OCI-LY1 (cell line): ENCODE results near the gene H1-8.

Experiments
- H2AFZ ChIP-seq: fragments of 200-600 bp; sonication (generic), shearing (Covaris generic); 2 replicates; pipeline ENCODE4 v1.6.0; 2014; ENCODE audit warnings: antibody characterized with exemption, mild to moderate bottlenecking, low read length
- H3F3A ChIP-seq: fragments of 200-600 bp; sonication (generic), shearing (Covaris generic); 2 replicates; pipeline ENCODE4 v1.6.0; 2014; ENCODE audit warnings: mild to moderate bottlenecking, antibody characterized with exemption, low read length, moderate library complexity; ENCODE audit not compliant: insufficient read depth
- H3K27ac ChIP-seq: fragments of 200-600 bp; sonication (generic); 2 replicates; pipeline ENCODE4 v1.5.1; 2014; ENCODE audit warnings: low read length, mixed run types, mild to moderate bottlenecking, low read depth; ENCODE audit not compliant: poor library complexity, severe bottlenecking
- H3K27me3 ChIP-seq: fragments of 200-600 bp; sonication (generic); 2 replicates; pipeline ENCODE4 v1.6.0; 2014; ENCODE audit warnings: antibody characterized with exemption, mild to moderate bottlenecking, low read length, moderate library complexity; ENCODE audit not compliant: insufficient read depth
- H3K36me3 ChIP-seq: fragments of 200-600 bp; sonication (generic); 2 replicates; pipeline ENCODE4 v1.6.1; 2014; ENCODE audit warnings: mild to moderate bottlenecking, antibody characterized with exemption, low read length, moderate library complexity, mixed read lengths; ENCODE audit not compliant: insufficient read depth
- H3K4me1 ChIP-seq: fragments of 200-600 bp; sonication (generic); 2 replicates; pipeline ENCODE4 v1.5.1; 2014; ENCODE audit warnings: mild to moderate bottlenecking, low read length, moderate library complexity; ENCODE audit not compliant: insufficient read depth, severe bottlenecking
- H3K4me2 ChIP-seq: fragments of 200-600 bp; sonication (generic), shearing (Covaris generic); 2 replicates; pipeline ENCODE4 v1.6.1; 2014; ENCODE audit warnings: low read length
- H3K4me3 ChIP-seq: fragments of 200-600 bp; sonication (generic); 2 replicates; pipeline ENCODE4 v1.5.1; 2014; ENCODE audit warnings: low read length, low read depth, mild to moderate bottlenecking, mixed read lengths; ENCODE audit not compliant: poor library complexity, severe bottlenecking
- H3K79me2 ChIP-seq: fragments of 200-600 bp; shearing (Covaris generic); 2 replicates; pipeline ENCODE4 v1.6.1; 2016; ENCODE audit warnings: mixed run types, low read length, mixed read lengths; ENCODE audit not compliant: insufficient read depth
- H3K9ac ChIP-seq: fragments of 200-600 bp; sonication (generic), shearing (Covaris generic); 2 replicates; pipeline ENCODE4 v1.6.1; 2014; ENCODE audit warnings: mild to moderate bottlenecking, low read length, mixed read lengths
- H3K9me2 ChIP-seq: fragments of 200-600 bp; sonication (generic), shearing (Covaris generic); 2 replicates; pipeline ENCODE4 v1.6.1; 2014; ENCODE audit warnings: low read depth, mild to moderate bottlenecking, low read length, mixed read lengths
- H3K9me3 ChIP-seq: fragments of 200-600 bp; shearing (Covaris generic); 2 replicates; pipeline ENCODE4 v1.6.1; 2014; ENCODE audit warnings: low read length, mixed read lengths
- H4K20me1 ChIP-seq: fragments of 200-600 bp; sonication (generic), shearing (Covaris generic); 2 replicates; pipeline ENCODE4 v1.6.0; 2016; ENCODE audit warnings: mild to moderate bottlenecking, low read length; ENCODE audit not compliant: insufficient read depth
- CTCF ChIP-seq: fragments of 200-600 bp; sonication (generic), shearing (Covaris generic); IDR thresholded peaks from 2 replicates; pipeline ENCODE4 v1.5.1; 2017; ENCODE audit warnings: mild to moderate bottlenecking, antibody characterized with exemption, low read length, moderate library complexity, mixed read lengths
- EZH2 ChIP-seq: fragments of 200-600 bp; sonication (generic), shearing (Covaris generic); IDR thresholded peaks from 2 replicates; pipeline ENCODE4 v1.8.0; 2017; ENCODE audit warnings: borderline replicate concordance, mixed run types, mild to moderate bottlenecking, antibody characterized with exemption, low read length, moderate library complexity, mixed read lengths

Gene H1-8

GRCh38 chr3:129596194-129597086 lies 53.5 kb downstream of the H1-8 start:
- H3K4me1 ChIP-seq, result peaks cover 22% of the 10 kb centered on the region

GRCh38 chr3:129597087-129597999 lies 54.4 kb downstream of the H1-8 start:
- Histone ChIP-seq H3K4me1 (peaks cover 19% of the 10 kb centered on the region), H3K9me3 (no peaks in the 10 kb centered on the region), H3K4me2 (no peak overlapping the region), H3F3A (no peaks in the 10 kb centered on the region), H4K20me1 (no peaks in the 10 kb centered on the region), H3K27me3 (peaks cover 14% of the 10 kb centered on the region; the same call in 1 of the 2 replicates), H3K9ac (no peak overlapping the region), H3K27ac (no peak overlapping the region), H3K9me2 (no peaks in the 10 kb centered on the region), H2AFZ (no peak overlapping the region), H3K79me2 (no peaks in the 10 kb centered on the region), H3K36me3 (no peaks in the 10 kb centered on the region), H3K4me3 (no peak overlapping the region)
- no peak for TF ChIP-seq CTCF
- no peak for TF ChIP-seq EZH2

More at GRCh38 chr3:129596194-129597086, 53.5 kb downstream of the H1-8 start:
- H3K4me2 ChIP-seq, result no peak overlapping the region
- no peak overlapping the region for H2AFZ ChIP-seq
- H3K27ac ChIP-seq, result no peak overlapping the region
- no peaks in the 10 kb centered on the region for H3K9me3 ChIP-seq
- H3K9ac ChIP-seq, result no peak overlapping the region
- H3K36me3 ChIP-seq, result no peaks in the 10 kb centered on the region
- H3K4me3 ChIP-seq, result no peak overlapping the region
- H3K9me2 ChIP-seq, result no peaks in the 10 kb centered on the region
- peaks cover 14% of the 10 kb centered on the region; the same call in 1 of the 2 replicates for H3K27me3 ChIP-seq
- TF ChIP-seq EZH2, result no peak
- TF ChIP-seq CTCF, result no peak
- no peaks in the 10 kb centered on the region for H4K20me1 ChIP-seq
- no peaks in the 10 kb centered on the region for H3K79me2 ChIP-seq
- H3F3A ChIP-seq, result no peaks in the 10 kb centered on the region

- H4K20me1 ChIP-seq, result no peaks in the 10 kb centered on the region
- H3K9me2 ChIP-seq, result no peaks in the 10 kb centered on the region
- TF ChIP-seq CTCF, result no peak
- TF ChIP-seq EZH2, result no peak
- H3K4me3 ChIP-seq, result no peak overlapping the region
- peaks cover 12% of the 10 kb centered on the region for H3K4me1 ChIP-seq
- H3K9me3 ChIP-seq, result no peaks in the 10 kb centered on the region
- H3K27me3 ChIP-seq, result peaks cover 14% of the 10 kb centered on the region; the same call in 1 of the 2 replicates
- H3K36me3 ChIP-seq, result no peaks in the 10 kb centered on the region
- no peaks in the 10 kb centered on the region for H3K79me2 ChIP-seq
- no peaks in the 10 kb centered on the region for H3F3A ChIP-seq
- H3K4me2 ChIP-seq, result no peak overlapping the region
- H3K27ac ChIP-seq, result no peak overlapping the region
- H3K9ac ChIP-seq, result no peak overlapping the region
- no peak overlapping the region for H2AFZ ChIP-seq
Measured at GRCh38 chr3:129598000-129598381, 55.0 kb downstream of the H1-8 start.
